HepG2 (cell line): ENCODE measurements around the gene NXNL2. TPM values are rescaled to one million over a fixed set of nuclear protein-coding genes. Genes with fewer than 3 reads are reported as not detected.

ENCODE experiments used
- ATAC-seq: fragments of 200-7000 bp; cut with Tn5 transposase; 3 replicates; pipeline ENCODE4 v1.9.1; 2020; ENCODE audit warnings: mild to moderate bottlenecking, moderate library complexity
- BruUV-seq: library from RNA; stranded (reverse); fragments of 400-500 nt; replicated peaks from 2 replicates; lab custom pipeline; 2021; lab: Mats Ljungman, UMichigan
- CTCF ChIA-PET: fragments of 300-600 bp; formaldehyde crosslinking; extraction: SDS; loops from one replicate; lab custom pipeline; 2021; ENCODE audit warnings: low total read pairs, inconsistent platforms, low intra/inter-chr PET ratio; lab: Yijun Ruan, JAX
- POLR2A ChIA-PET: fragments of 350-600 bp; sonication (Branson Sonifier 250); formaldehyde crosslinking; loops from one replicate; lab custom pipeline; 2020; ENCODE audit warnings: antibody characterized with exemption, inconsistent platforms; lab: Yijun Ruan, JAX
- DNase-seq: peaks from one replicate; pipeline ENCODE4 v3.0.0-alpha.2; 2015; ENCODE audit warnings: low spot score
- FAIRE-seq: peaks from 3 replicates; lab custom pipeline; 2011; peaks lifted over from hg19 to GRCh38; lab: Jason Lieb, UNC
- H2AFZ ChIP-seq: one replicate; pipeline ENCODE4 v1.6.1; 2011; ENCODE audit warnings: low read length, inconsistent platforms
- H3K27ac ChIP-seq: fragments of 300-600 bp; 3 replicates; pipeline ENCODE4 v1.8.0; 2011; ENCODE audit warnings: mixed run types, mild to moderate bottlenecking, mixed read lengths, low read length, inconsistent platforms; ENCODE audit not compliant: insufficient read depth; ENCODE audit errors: extremely low read length
- H3K27me3 ChIP-seq, 2 experiments: fragments of 200-600 bp in 1 of 2; 2 replicates in 1 of 2; 3 replicates in 1 of 2; pipeline versions ENCODE4 v1.6.0 to v1.8.0; 2011; ENCODE audit warnings: low read length in 2 of 2, mild to moderate bottlenecking in 2 of 2, moderate library complexity in 2 of 2, inconsistent platforms in 1 of 2; ENCODE audit not compliant: insufficient read depth in 2 of 2, control insufficient read depth in 1 of 2
- H3K36me3 ChIP-seq, 2 experiments: fragments of 200-600 bp in 1 of 2; replicated peaks in 1 of 2; 2 replicates in 1 of 2; 3 replicates in 1 of 2; pipeline versions ENCODE4 v1.5.1 to v1.8.0; 2011; ENCODE audit warnings: low read length in 2 of 2, inconsistent platforms in 1 of 2; ENCODE audit not compliant: insufficient read depth in 2 of 2, control insufficient read depth in 1 of 2
- H3K4me1 ChIP-seq: 2 replicates; pipeline ENCODE4 v1.5.1; 2012; ENCODE audit warnings: low read length, inconsistent platforms; ENCODE audit not compliant: insufficient read depth
- H3K4me2 ChIP-seq: 2 replicates; pipeline ENCODE4 v1.6.0; 2011; ENCODE audit warnings: low read depth, low read length, inconsistent platforms
- H3K4me3 ChIP-seq, 3 experiments: fragments of 200-600 bp in 1 of 3; sonication (generic), shearing (Covaris generic) in 1 of 3; replicated peaks in 1 of 3; 2 replicates each; pipeline ENCODE4 v1.5.1; 2011 to 2016; ENCODE audit warnings: low read length in 3 of 3, inconsistent platforms in 2 of 3, low read depth in 2 of 3, mild to moderate bottlenecking in 2 of 3, control low read depth in 1 of 3, mixed read lengths in 1 of 3; ENCODE audit not compliant: insufficient read depth in 1 of 3
- H3K79me2 ChIP-seq: one replicate; pipeline ENCODE4 v1.6.1; 2011; ENCODE audit warnings: low read length, inconsistent platforms; ENCODE audit not compliant: insufficient read depth
- H3K9ac ChIP-seq: 2 replicates; pipeline ENCODE4 v1.6.0; 2011; ENCODE audit warnings: mild to moderate bottlenecking, low read depth, low read length, inconsistent platforms; ENCODE audit not compliant: insufficient read depth
- H3K9me3 ChIP-seq: 2 replicates; pipeline ENCODE4 v1.5.1; 2012; ENCODE audit warnings: mild to moderate bottlenecking, low read length
- H4K20me1 ChIP-seq: 2 replicates; pipeline ENCODE4 v1.6.0; 2011; ENCODE audit warnings: inconsistent platforms, mild to moderate bottlenecking, low read length, moderate library complexity; ENCODE audit not compliant: insufficient read depth
- AGO1 ChIP-seq: fragments of 200-400 bp; formaldehyde crosslinking; IDR thresholded peaks from 2 replicates; pipeline ENCODE4 v1.6.1; 2017; ENCODE audit warnings: mild to moderate bottlenecking, low read depth, low read length, moderate library complexity; ENCODE audit not compliant: poor library complexity, severe bottlenecking
- CHD4 ChIP-seq: fragments of 200-600 bp; sonication (generic); IDR thresholded peaks from 2 replicates; pipeline ENCODE4 v1.7.0; 2017; ENCODE audit warnings: mild to moderate bottlenecking, low read length, borderline replicate concordance
- DNMT3B ChIP-seq: conservative IDR thresholded peaks from 2 replicates; pipeline ENCODE4 v1.6.1; 2016; ENCODE audit warnings: missing biosample characterization, control low read depth
- FOSL1 ChIP-seq: sonication (generic); formaldehyde crosslinking; IDR thresholded peaks from 2 replicates; pipeline ENCODE4 v1.9.0; 2021; ENCODE audit warnings: missing genetic modification reagents, borderline replicate concordance
- FOSL2 ChIP-seq: sonication (generic); formaldehyde crosslinking; IDR thresholded peaks from 2 replicates; pipeline ENCODE4 v1.4.0; 2020; ENCODE audit warnings: missing genetic modification reagents
- GPBP1L1 ChIP-seq: sonication (generic); formaldehyde crosslinking; IDR thresholded peaks from 2 replicates; pipeline ENCODE4 v1.5.0; 2020; ENCODE audit warnings: mild to moderate bottlenecking, missing genetic modification reagents
- JARID2 ChIP-seq: sonication (generic); formaldehyde crosslinking; IDR thresholded peaks from 2 replicates; pipeline ENCODE4 v1.8.1; 2023; ENCODE audit warnings: missing genetic modification reagents, inconsistent platforms; ENCODE audit not compliant: insufficient replicate concordance
- MTA1 ChIP-seq: sonication (generic); formaldehyde crosslinking; IDR thresholded peaks from 2 replicates; pipeline ENCODE4 v1.4.0; 2020; ENCODE audit warnings: missing genetic modification reagents, mild to moderate bottlenecking, borderline replicate concordance
- SRY ChIP-seq: sonication (generic); formaldehyde crosslinking; IDR thresholded peaks from 2 replicates; pipeline ENCODE4 v1.8.0; 2022; ENCODE audit warnings: mild to moderate bottlenecking, missing genetic modification reagents
- TERF1 ChIP-seq: sonication (generic); formaldehyde crosslinking; IDR thresholded peaks from 2 replicates; pipeline ENCODE4 v1.8.0; 2022; ENCODE audit warnings: mild to moderate bottlenecking, missing genetic modification reagents, moderate library complexity
- ZKSCAN8 ChIP-seq: IDR thresholded peaks from 2 replicates; pipeline ENCODE4 v1.6.1; 2016; ENCODE audit warnings: borderline replicate concordance, missing genetic modification reagents, missing compliant biosample characterization
- ZNF382 ChIP-seq: sonication (generic); formaldehyde crosslinking; IDR thresholded peaks from 2 replicates; pipeline ENCODE4 v1.5.0; 2020; ENCODE audit warnings: missing genetic modification reagents, mild to moderate bottlenecking, borderline replicate concordance
- ZNF75D ChIP-seq: sonication (generic); formaldehyde crosslinking; IDR thresholded peaks from 2 replicates; pipeline ENCODE4 v1.8.1; 2023; ENCODE audit warnings: missing genetic modification reagents, mild to moderate bottlenecking, borderline replicate concordance
- WGBS: methylation state at CpG from one replicate; pipeline ENCODE4 v1.1.6; 2017; ENCODE audit warnings: low lambda C conversion rate; 5-methylcytosine and 5-hydroxymethylcytosine counted together
- in situ Hi-C: cut with HindIII; loops from 2 replicates; pipeline ENCODE4 v1.10.0; 2017; ENCODE audit warnings: low pct_unique_long_range_greater_than_20kb; ENCODE audit not compliant: extremely low pct_ligation_motif_present
- intact Hi-C: fragments of 100-400 bp; cut with micrococcal nuclease; formaldehyde crosslinking; loops from one replicate; pipeline ENCODE4 v1.10.0; 2022; ENCODE audit not compliant: unreplicated experiment
- polyA plus RNA-seq, 8 experiments: library from polyadenylated mRNA; depleted of rRNA in 3 of 8; stranded (reverse) in 7 of 8; unstranded in 1 of 8; fragments of >200 nt; fragmentation: Illumina TruSeq in 4 of 8; extraction: Trizol in 4 of 8; gene quantifications; 2 replicates each; pipeline versions ENCODE4 v1.2.1 to v1.2.3, GENCODE V29; 2011 to 2016; ENCODE audit warnings: low read depth in 4 of 8, missing spikeins in 1 of 8, mixed read lengths in 1 of 8; ENCODE audit not compliant: insufficient read depth in 1 of 8
- total RNA-seq, 5 experiments: library from RNA; depleted of rRNA; stranded (reverse); fragments of >200 nt; fragmentation: Illumina TruSeq; extraction: Trizol; gene quantifications; 2 replicates each; pipeline ENCODE4 v1.2.3, GENCODE V29; 2016; ENCODE audit warnings: low read depth in 1 of 5
- TF ChIP-seq, protein P1 (sequence below): sonication (generic); formaldehyde crosslinking; IDR thresholded peaks from 2 replicates; pipeline ENCODE4 v1.4.0; 2020; ENCODE audit warnings: missing genetic modification reagents

NXNL2 gene
- total and polyA plus RNA-seq, 2 of the 13 experiments (the other 11 are each of a cell fraction or from before 2014, with no cell fraction given): not detected

- in situ Hi-C loops: no loop called here
- no peak overlapping the region for H2AFZ ChIP-seq
- H3K36me3 ChIP-seq: no peaks in the 10 kb centered on the region
- no peaks in the 10 kb centered on the region for H3K4me1 ChIP-seq
- TF ChIP-seq ZNF382 (no peak), SRY (CRISPR knock-in tag) (no peak), TERF1 (no peak), JARID2 (CRISPR knock-in tag) (no peak), DNMT3B (CRISPR knock-in tag) (no peak), AGO1 (no peak), FOSL2 (CRISPR knock-in tag) (no peak), CHD4 (no peak), ZNF75D (no peak), GPBP1L1 (CRISPR knock-in tag) (no peak), FOSL1 (no peak), MTA1 (CRISPR knock-in tag) (no peak), ZKSCAN8 (CRISPR knock-in tag) (no peak)
- TF ChIP-seq, protein P1, sequence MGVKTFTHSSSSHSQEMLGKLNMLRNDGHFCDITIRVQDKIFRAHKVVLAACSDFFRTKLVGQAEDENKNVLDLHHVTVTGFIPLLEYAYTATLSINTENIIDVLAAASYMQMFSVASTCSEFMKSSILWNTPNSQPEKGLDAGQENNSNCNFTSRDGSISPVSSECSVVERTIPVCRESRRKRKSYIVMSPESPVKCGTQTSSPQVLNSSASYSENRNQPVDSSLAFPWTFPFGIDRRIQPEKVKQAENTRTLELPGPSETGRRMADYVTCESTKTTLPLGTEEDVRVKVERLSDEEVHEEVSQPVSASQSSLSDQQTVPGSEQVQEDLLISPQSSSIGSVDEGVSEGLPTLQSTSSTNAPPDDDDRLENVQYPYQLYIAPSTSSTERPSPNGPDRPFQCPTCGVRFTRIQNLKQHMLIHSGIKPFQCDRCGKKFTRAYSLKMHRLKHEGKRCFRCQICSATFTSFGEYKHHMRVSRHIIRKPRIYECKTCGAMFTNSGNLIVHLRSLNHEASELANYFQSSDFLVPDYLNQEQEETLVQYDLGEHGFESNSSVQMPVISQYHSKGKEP (CRISPR knock-in tag): no peak
- H3K9ac ChIP-seq: no peak overlapping the region
- WGBS: 55% methylated on average over 3 of the region's 6 CpGs
- intact Hi-C loops: no loop called here
- no peak for FAIRE-seq
- H3K27ac ChIP-seq: no peak overlapping the region
- no peak for DNase-seq
- POLR2A ChIA-PET: no interaction called here
- no peaks in the 10 kb centered on the region; a peak in 1 of 5 replicates for H3K27me3 ChIP-seq
- ATAC-seq: no peak
- H3K79me2 ChIP-seq: no peaks in the 10 kb centered on the region
- no peaks in the 10 kb centered on the region for H4K20me1 ChIP-seq
- no TSS peak for BruUV-seq
- no peaks in the 10 kb centered on the region for H3K9me3 ChIP-seq
- no peak overlapping the region; the same call in 1 of the 2 replicates for H3K4me2 ChIP-seq
- H3K4me3 ChIP-seq: no peak overlapping the region
- CTCF ChIA-PET: no interaction called here
These were observed 20.7 kb upstream of the NXNL2 start for GRCh38 chr9:88514247-88514646.
